ENCODE results near the gene MAGI3. TPM values are rescaled to one million over a fixed set of nuclear protein-coding genes. Genes with fewer than 3 reads are reported as not detected.

The MAGI3 gene
- total RNA-seq, 1 experiment from 2014 or later = 12.8 TPM

- no peaks in the 10 kb centered on the region for H3K36me3 ChIP-seq (replicated peaks; ENCODE audit: control insufficient read depth, insufficient read depth, low read length)
- H3K27me3 ChIP-seq (ENCODE audit: control insufficient read depth, insufficient read depth, low read length) = no peaks in the 10 kb centered on the region
- no peak overlapping the region for H3K4me3 ChIP-seq (ENCODE audit: insufficient read depth, low read depth, low read length)
- DNase-seq = peak; percentile 6
Measured at GRCh38 chr1:113630340-113631327, 240.3 kb downstream of the MAGI3 start.

GRCh38 chr1:113641396-113641795 lies 251.1 kb downstream of the MAGI3 start:
- no peak for DNase-seq
- no peaks in the 10 kb centered on the region for H3K36me3 ChIP-seq (replicated peaks; ENCODE audit: control insufficient read depth, insufficient read depth, low read length)
- no peaks in the 10 kb centered on the region for H3K27me3 ChIP-seq (ENCODE audit: control insufficient read depth, insufficient read depth, low read length)
- no peak overlapping the region for H3K4me3 ChIP-seq (ENCODE audit: insufficient read depth, low read depth, low read length)

GRCh38 chr1:113647164-113647563 lies 256.8 kb downstream of the MAGI3 start:
- Histone ChIP-seq H3K27me3 (ENCODE audit: control insufficient read depth, insufficient read depth, low read length) (no peaks in the 10 kb centered on the region), H3K36me3 (replicated peaks; ENCODE audit: control insufficient read depth, insufficient read depth, low read length) (no peaks in the 10 kb centered on the region; the same call in 1 of the 2 replicates), H3K4me3 (ENCODE audit: insufficient read depth, low read depth, low read length) (no peak overlapping the region)
- no peak for DNase-seq

GRCh38 chr1:113648478-113648877 lies 258.2 kb downstream of the MAGI3 start:
- H3K4me3 ChIP-seq (ENCODE audit: insufficient read depth, low read depth, low read length) = no peak overlapping the region
- no peaks in the 10 kb centered on the region for H3K27me3 ChIP-seq (ENCODE audit: control insufficient read depth, insufficient read depth, low read length)
- H3K36me3 ChIP-seq (replicated peaks; ENCODE audit: control insufficient read depth, insufficient read depth, low read length) = no peaks in the 10 kb centered on the region; the same call in 1 of the 2 replicates
- DNase-seq = no peak

- no peaks in the 10 kb centered on the region for H3K27me3 ChIP-seq (ENCODE audit: control insufficient read depth, insufficient read depth, low read length)
- no peaks in the 10 kb centered on the region for H3K36me3 ChIP-seq (replicated peaks; ENCODE audit: control insufficient read depth, insufficient read depth, low read length)
- DNase-seq = no peak
- H3K4me3 ChIP-seq (ENCODE audit: insufficient read depth, low read depth, low read length) = no peak overlapping the region
Measured at GRCh38 chr1:113652771-113653170, 262.5 kb downstream of the MAGI3 start.

- H3K27me3 ChIP-seq (ENCODE audit: control insufficient read depth, insufficient read depth, low read length) = no peaks in the 10 kb centered on the region
- H3K4me3 ChIP-seq (ENCODE audit: insufficient read depth, low read depth, low read length) = no peak overlapping the region
- DNase-seq = no peak
- H3K36me3 ChIP-seq (replicated peaks; ENCODE audit: control insufficient read depth, insufficient read depth, low read length) = no peaks in the 10 kb centered on the region
Measured at GRCh38 chr1:113653741-113654140, 263.4 kb downstream of the MAGI3 start.

GRCh38 chr1:113654883-113655282 lies 264.6 kb downstream of the MAGI3 start:
- no peaks in the 10 kb centered on the region for H3K27me3 ChIP-seq (ENCODE audit: control insufficient read depth, insufficient read depth, low read length)
- no peak overlapping the region for H3K4me3 ChIP-seq (ENCODE audit: insufficient read depth, low read depth, low read length)
- DNase-seq = no peak
- H3K36me3 ChIP-seq (replicated peaks; ENCODE audit: control insufficient read depth, insufficient read depth, low read length) = no peaks in the 10 kb centered on the region

GRCh38 chr1:113657126-113657525 lies 266.8 kb downstream of the MAGI3 start:
- no peaks in the 10 kb centered on the region for H3K36me3 ChIP-seq (replicated peaks; ENCODE audit: control insufficient read depth, insufficient read depth, low read length)
- H3K27me3 ChIP-seq (ENCODE audit: control insufficient read depth, insufficient read depth, low read length) = no peaks in the 10 kb centered on the region
- H3K4me3 ChIP-seq (ENCODE audit: insufficient read depth, low read depth, low read length) = no peak overlapping the region
- no peak for DNase-seq

GRCh38 chr1:113657556-113658063 lies 267.3 kb downstream of the MAGI3 start:
- DNase-seq = no peak
- Histone ChIP-seq H3K36me3 (replicated peaks; ENCODE audit: control insufficient read depth, insufficient read depth, low read length) (no peaks in the 10 kb centered on the region), H3K4me3 (ENCODE audit: insufficient read depth, low read depth, low read length) (no peak overlapping the region), H3K27me3 (ENCODE audit: control insufficient read depth, insufficient read depth, low read length) (no peaks in the 10 kb centered on the region)

- DNase-seq = no peak
- H3K36me3 ChIP-seq (replicated peaks; ENCODE audit: control insufficient read depth, insufficient read depth, low read length) = no peaks in the 10 kb centered on the region
- H3K4me3 ChIP-seq (ENCODE audit: insufficient read depth, low read depth, low read length) = no peak overlapping the region
- no peaks in the 10 kb centered on the region for H3K27me3 ChIP-seq (ENCODE audit: control insufficient read depth, insufficient read depth, low read length)
Measured at GRCh38 chr1:113659035-113659434, 268.7 kb downstream of the MAGI3 start.

GRCh38 chr1:113659556-113659955 lies 269.2 kb downstream of the MAGI3 start:
- Histone ChIP-seq H3K4me3 (ENCODE audit: insufficient read depth, low read depth, low read length) (no peak overlapping the region), H3K36me3 (replicated peaks; ENCODE audit: control insufficient read depth, insufficient read depth, low read length) (no peaks in the 10 kb centered on the region), H3K27me3 (ENCODE audit: control insufficient read depth, insufficient read depth, low read length) (no peaks in the 10 kb centered on the region)

GRCh38 chr1:113660088-113660487 lies 269.8 kb downstream of the MAGI3 start:
- H3K4me3 ChIP-seq (ENCODE audit: insufficient read depth, low read depth, low read length) = no peak overlapping the region
- no peaks in the 10 kb centered on the region for H3K27me3 ChIP-seq (ENCODE audit: control insufficient read depth, insufficient read depth, low read length)
- DNase-seq = no peak
- no peaks in the 10 kb centered on the region for H3K36me3 ChIP-seq (replicated peaks; ENCODE audit: control insufficient read depth, insufficient read depth, low read length)

More at GRCh38 chr1:113659556-113659955, 269.2 kb downstream of the MAGI3 start:
- no peak for DNase-seq

- Histone ChIP-seq H3K36me3 (replicated peaks; ENCODE audit: control insufficient read depth, insufficient read depth, low read length) (no peaks in the 10 kb centered on the region), H3K27me3 (ENCODE audit: control insufficient read depth, insufficient read depth, low read length) (no peaks in the 10 kb centered on the region), H3K4me3 (ENCODE audit: insufficient read depth, low read depth, low read length) (no peak overlapping the region)
- no peak for DNase-seq
Measured at GRCh38 chr1:113662101-113662500, 271.8 kb downstream of the MAGI3 start.

GRCh38 chr1:113663165-113663951 lies 273.0 kb downstream of the MAGI3 start:
- Histone ChIP-seq H3K4me3 (ENCODE audit: insufficient read depth, low read depth, low read length) (no peak overlapping the region), H3K27me3 (ENCODE audit: control insufficient read depth, insufficient read depth, low read length) (no peaks in the 10 kb centered on the region), H3K36me3 (replicated peaks; ENCODE audit: control insufficient read depth, insufficient read depth, low read length) (no peaks in the 10 kb centered on the region)
- DNase-seq = no peak

Measured in H7 (cell line).